ENCODE results near the gene NR3C1. TPM values are rescaled to one million over a fixed set of nuclear protein-coding genes. Genes with fewer than 3 reads are reported as not detected.

The NR3C1 gene
- total and polyA plus RNA-seq, 2 of the 13 experiments (the other 11 are each of a cell fraction or from before 2014, with no cell fraction given), result 10.0 to 24.3 TPM

GRCh38 chr5:143379606-143380005, 23.9 kb downstream of the NR3C1 start:
- H3K9ac ChIP-seq (ENCODE audit: insufficient read depth, low read depth, low read length), result no peak overlapping the region
- ChIA-PET CTCF (ENCODE audit: low intra/inter-chr PET ratio, low total read pairs) (no interaction called here), POLR2A (no interaction called here)
- DNase-seq (ENCODE audit: low spot score), result no peak
- intact Hi-C loops (cut with micrococcal nuclease; ENCODE audit: unreplicated experiment) (no loop called here), in situ Hi-C loops (cut with HindIII; ENCODE audit: extremely low pct_ligation_motif_present, low pct_unique_long_range_greater_than_20kb) (no loop called here)
- H3K36me3 ChIP-seq (replicated peaks in 1 of 2; ENCODE audit: control insufficient read depth in 1 of 2, insufficient read depth in 2 of 2, low read length in 2 of 2), result peaks cover 0 to 3% of the 10 kb centered on the region in 2 experiments; a peak in 3 of 5 replicates
- H4K20me1 ChIP-seq (ENCODE audit: insufficient read depth, low read length), result no peaks in the 10 kb centered on the region
- H3K4me3 ChIP-seq (replicated peaks in 1 of 3; ENCODE audit: insufficient read depth in 1 of 3, low read depth in 2 of 3, low read length in 3 of 3), result no peak overlapping the region
- TF ChIP-seq ELK4 (CRISPR knock-in tag; IDR thresholded peaks at IDR 0.05; ENCODE audit: borderline replicate concordance) (no peak), ZNF501 (CRISPR knock-in tag; IDR thresholded peaks at IDR 0.05) (no peak), ZXDC (CRISPR knock-in tag; IDR thresholded peaks at IDR 0.05) (no peak), ZNF557 (CRISPR knock-in tag; IDR thresholded peaks at IDR 0.05) (no peak), DDIT3 (CRISPR knock-in tag; IDR thresholded peaks at IDR 0.05) (no peak), GATA4 (IDR thresholded peaks at IDR 0.05; ENCODE audit: borderline replicate concordance, low read depth) (no peak), HNRNPK (IDR thresholded peaks at IDR 0.05; ENCODE audit: low read depth, low read length, poor library complexity, severe bottlenecking) (no peak), ZMAT3 (CRISPR knock-in tag; conservative IDR thresholded peaks at IDR 0.05) (no peak)
- TF ChIP-seq, protein P1, sequence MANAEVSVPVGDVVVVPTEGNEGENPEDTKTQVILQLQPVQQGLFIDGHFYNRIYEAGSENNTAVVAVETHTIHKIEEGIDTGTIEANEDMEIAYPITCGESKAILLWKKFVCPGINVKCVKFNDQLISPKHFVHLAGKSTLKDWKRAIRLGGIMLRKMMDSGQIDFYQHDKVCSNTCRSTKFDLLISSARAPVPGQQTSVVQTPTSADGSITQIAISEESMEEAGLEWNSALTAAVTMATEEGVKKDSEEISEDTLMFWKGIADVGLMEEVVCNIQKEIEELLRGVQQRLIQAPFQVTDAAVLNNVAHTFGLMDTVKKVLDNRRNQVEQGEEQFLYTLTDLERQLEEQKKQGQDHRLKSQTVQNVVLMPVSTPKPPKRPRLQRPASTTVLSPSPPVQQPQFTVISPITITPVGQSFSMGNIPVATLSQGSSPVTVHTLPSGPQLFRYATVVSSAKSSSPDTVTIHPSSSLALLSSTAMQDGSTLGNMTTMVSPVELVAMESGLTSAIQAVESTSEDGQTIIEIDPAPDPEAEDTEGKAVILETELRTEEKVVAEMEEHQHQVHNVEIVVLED (CRISPR knock-in tag; IDR thresholded peaks at IDR 0.05; ENCODE audit: borderline replicate concordance), result no peak
- TF ChIP-seq, protein P2, sequence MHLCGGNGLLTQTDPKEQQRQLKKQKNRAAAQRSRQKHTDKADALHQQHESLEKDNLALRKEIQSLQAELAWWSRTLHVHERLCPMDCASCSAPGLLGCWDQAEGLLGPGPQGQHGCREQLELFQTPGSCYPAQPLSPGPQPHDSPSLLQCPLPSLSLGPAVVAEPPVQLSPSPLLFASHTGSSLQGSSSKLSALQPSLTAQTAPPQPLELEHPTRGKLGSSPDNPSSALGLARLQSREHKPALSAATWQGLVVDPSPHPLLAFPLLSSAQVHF (CRISPR knock-in tag; IDR thresholded peaks at IDR 0.05), result no peak
- no peak overlapping the region for H3K27ac ChIP-seq (ENCODE audit: extremely low read length, insufficient read depth, low read length)
- ATAC-seq, result no peak
- no peak overlapping the region for H2AFZ ChIP-seq (ENCODE audit: low read length)
- H3K79me2 ChIP-seq (ENCODE audit: insufficient read depth, low read length), result peaks cover 32% of the 10 kb centered on the region
- no peaks in the 10 kb centered on the region for H3K27me3 ChIP-seq (ENCODE audit: control insufficient read depth in 1 of 2, insufficient read depth in 2 of 2, low read length in 2 of 2)
- FAIRE-seq, result no peak
- BruUV-seq (replicated peaks), result no TSS peak
- H3K4me1 ChIP-seq (ENCODE audit: insufficient read depth, low read length), result no peaks in the 10 kb centered on the region
- H3K9me3 ChIP-seq (ENCODE audit: low read length), result peaks cover 4% of the 10 kb centered on the region
- WGBS (ENCODE audit: low lambda C conversion rate), result 97% methylated on average over 2 of the region's 2 CpGs
- H3K4me2 ChIP-seq (ENCODE audit: low read depth, low read length), result no peak overlapping the region

Data from HepG2 (cell line).